Measurements from ENCODE around the gene AMZ1.

Gene AMZ1

GRCh38 chr7:2651847-2652735, 35.9 kb upstream of the AMZ1 start:
- no peak for DNase-seq

GRCh38 chr7:2652736-2653060, 35.3 kb upstream of the AMZ1 start:
- no peak for DNase-seq

- no peak for DNase-seq
Measured at GRCh38 chr7:2654059-2654458, 33.9 kb upstream of the AMZ1 start.

GRCh38 chr7:2655870-2656614, 32.0 kb upstream of the AMZ1 start:
- DNase-seq, result no peak

- DNase-seq, result no peak
Measured at GRCh38 chr7:2657208-2657607, 30.8 kb upstream of the AMZ1 start.

GRCh38 chr7:2657920-2658671, 29.9 kb upstream of the AMZ1 start:
- DNase-seq, result no peak

GRCh38 chr7:2658941-2659340, 29.1 kb upstream of the AMZ1 start:
- DNase-seq, result no peak

GRCh38 chr7:2659556-2660358, 28.2 kb upstream of the AMZ1 start:
- DNase-seq, result no peak

GRCh38 chr7:2660359-2661095, 27.5 kb upstream of the AMZ1 start:
- DNase-seq, result no peak

- DNase-seq, result no peak
Measured at GRCh38 chr7:2661096-2661449, 26.9 kb upstream of the AMZ1 start.

- no peak for DNase-seq
Measured at GRCh38 chr7:2661602-2662272, 26.3 kb upstream of the AMZ1 start.

- no peak for DNase-seq
Measured at GRCh38 chr7:2662273-2663120, 25.5 kb upstream of the AMZ1 start.

- no peak for DNase-seq
Measured at GRCh38 chr7:2663121-2663886, 24.7 kb upstream of the AMZ1 start.

- DNase-seq, result no peak
Measured at GRCh38 chr7:2663960-2664359, 24.0 kb upstream of the AMZ1 start.

GRCh38 chr7:2665359-2665791, 22.6 kb upstream of the AMZ1 start:
- no peak for DNase-seq

- DNase-seq, result no peak
Measured at GRCh38 chr7:2666155-2666554, 21.8 kb upstream of the AMZ1 start.

GRCh38 chr7:2666588-2667250, 21.3 kb upstream of the AMZ1 start:
- DNase-seq, result no peak

- no peak for DNase-seq
Measured at GRCh38 chr7:2667843-2668242, 20.2 kb upstream of the AMZ1 start.

GRCh38 chr7:2668401-2668800, 19.6 kb upstream of the AMZ1 start:
- DNase-seq, result no peak

All from activated T-cell treated with anti-CD3 and anti-CD28 coated beads, Interleukin-2, amount 50 U/mL, for 48 hours (primary cell).